ENCODE data around the gene RFX3.

DNA sequence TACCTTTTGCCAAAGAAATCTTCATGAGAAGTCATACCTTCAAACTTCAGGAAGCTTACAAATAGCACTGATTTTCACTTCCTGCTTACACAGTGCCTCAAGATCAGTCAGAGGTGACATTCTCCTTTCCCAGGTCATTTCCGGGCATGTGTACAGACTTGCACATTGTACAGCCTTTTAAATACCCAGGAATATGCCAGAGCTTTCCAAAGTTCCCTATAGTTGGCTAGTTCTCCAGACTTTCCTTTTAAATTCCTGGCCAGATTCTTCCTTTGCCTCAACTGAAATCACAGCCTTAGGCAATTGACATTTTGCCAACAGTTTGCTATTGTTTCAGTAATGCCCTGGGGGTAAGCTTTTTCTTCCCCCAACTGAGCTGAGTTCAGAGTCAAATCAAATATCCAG, 47.2 kb downstream of the RFX3 start:
- TF ChIP-seq, protein P1, sequence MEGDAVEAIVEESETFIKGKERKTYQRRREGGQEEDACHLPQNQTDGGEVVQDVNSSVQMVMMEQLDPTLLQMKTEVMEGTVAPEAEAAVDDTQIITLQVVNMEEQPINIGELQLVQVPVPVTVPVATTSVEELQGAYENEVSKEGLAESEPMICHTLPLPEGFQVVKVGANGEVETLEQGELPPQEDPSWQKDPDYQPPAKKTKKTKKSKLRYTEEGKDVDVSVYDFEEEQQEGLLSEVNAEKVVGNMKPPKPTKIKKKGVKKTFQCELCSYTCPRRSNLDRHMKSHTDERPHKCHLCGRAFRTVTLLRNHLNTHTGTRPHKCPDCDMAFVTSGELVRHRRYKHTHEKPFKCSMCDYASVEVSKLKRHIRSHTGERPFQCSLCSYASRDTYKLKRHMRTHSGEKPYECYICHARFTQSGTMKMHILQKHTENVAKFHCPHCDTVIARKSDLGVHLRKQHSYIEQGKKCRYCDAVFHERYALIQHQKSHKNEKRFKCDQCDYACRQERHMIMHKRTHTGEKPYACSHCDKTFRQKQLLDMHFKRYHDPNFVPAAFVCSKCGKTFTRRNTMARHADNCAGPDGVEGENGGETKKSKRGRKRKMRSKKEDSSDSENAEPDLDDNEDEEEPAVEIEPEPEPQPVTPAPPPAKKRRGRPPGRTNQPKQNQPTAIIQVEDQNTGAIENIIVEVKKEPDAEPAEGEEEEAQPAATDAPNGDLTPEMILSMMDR (IDR thresholded peaks at IDR 0.05) = no peak
- TF ChIP-seq POLR2AphosphoS5 (IDR thresholded peaks at IDR 0.05) (no peak), EP300 (IDR thresholded peaks at IDR 0.05) (no peak)
